Osteocyte (in vitro differentiated cells): ENCODE measurements around the gene USP17L27. TPM values are rescaled to one million over a fixed set of nuclear protein-coding genes. Genes with fewer than 3 reads are reported as not detected.
"Not testable (repeated sequence)": the region's sequence is repeated elsewhere in the genome, so short reads cannot be mapped to it uniquely, and the experiment has no call there.

Source experiments
- DNase-seq: peaks from one replicate; pipeline ENCODE4 v3.0.0; 2021; ENCODE audit warnings: mixed read lengths; ENCODE audit not compliant: unreplicated experiment; ENCODE audit errors: extremely low spot score
- H3K27ac Mint-ChIP-seq: one replicate; pipeline ENCODE4 v1.8.0; 2021; ENCODE audit warnings: mild to moderate bottlenecking, mixed read lengths; ENCODE audit not compliant: unreplicated experiment
- H3K27me3 Mint-ChIP-seq: one replicate; pipeline ENCODE4 v1.8.0; 2021; ENCODE audit warnings: mixed read lengths; ENCODE audit not compliant: unreplicated experiment
- H3K36me3 Mint-ChIP-seq: one replicate; pipeline ENCODE4 v1.8.0; 2021; ENCODE audit warnings: mixed read lengths; ENCODE audit not compliant: unreplicated experiment
- H3K4me1 Mint-ChIP-seq: one replicate; pipeline ENCODE4 v1.8.0; 2021; ENCODE audit warnings: mixed read lengths; ENCODE audit not compliant: unreplicated experiment
- H3K4me3 Mint-ChIP-seq: one replicate; pipeline ENCODE4 v1.8.0; 2021; ENCODE audit warnings: mild to moderate bottlenecking, moderate library complexity, mixed read lengths; ENCODE audit not compliant: unreplicated experiment
- H3K9me3 Mint-ChIP-seq: one replicate; pipeline ENCODE4 v1.8.0; 2021; ENCODE audit warnings: mixed read lengths; ENCODE audit not compliant: unreplicated experiment
- CTCF ChIP-seq: fragments of 200-600 bp; sonication (generic); IDR thresholded peaks from 2 replicates; pipeline ENCODE4 v1.5.0; 2021; ENCODE audit warnings: antibody characterized with exemption, mild to moderate bottlenecking, moderate library complexity
- total RNA-seq: library from RNA; stranded (reverse); gene quantifications from 2 replicates; pipeline ENCODE4 v1.2.1, GENCODE V29; 2021

Gene USP17L27
- total RNA-seq, 1 donor from 2014 or later = not detected

DNA sequence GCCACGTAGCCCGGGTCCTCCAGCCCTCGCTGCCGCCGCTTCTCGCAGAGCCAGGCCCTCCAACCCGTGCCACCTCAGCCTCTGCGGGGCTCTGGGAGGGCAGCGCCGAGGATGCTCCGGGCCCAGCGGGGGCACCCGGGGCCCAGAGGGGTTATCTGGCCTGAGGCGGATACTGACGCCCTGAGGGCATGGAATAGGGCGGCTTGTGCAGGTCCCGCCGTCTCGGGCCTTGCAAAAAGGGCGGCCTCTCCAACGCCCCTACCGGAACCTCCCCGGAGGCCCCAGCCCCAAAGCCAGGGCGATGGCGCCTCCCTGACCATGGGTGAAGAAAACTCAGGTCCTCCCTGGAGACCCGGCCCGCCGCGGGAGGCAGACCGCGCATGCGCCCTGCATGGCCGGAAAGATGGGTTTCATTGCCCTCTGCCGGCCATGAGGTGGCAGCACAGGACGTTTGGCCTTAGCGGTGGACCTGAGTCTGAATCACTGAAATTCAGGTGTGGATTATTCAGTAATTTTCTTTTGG is 37.1 kb downstream of the USP17L27 start:
- TF ChIP-seq CTCF = peak; percentile 60
- not testable (repeated sequence) for H3K27ac Mint-ChIP-seq, DNase-seq, H3K9me3 Mint-ChIP-seq, H3K4me1 Mint-ChIP-seq, H3K27me3 Mint-ChIP-seq, H3K36me3 Mint-ChIP-seq
- peak overlapping the region; percentile 26 for H3K4me3 Mint-ChIP-seq

- Mint-ChIP-seq H3K9me3 (no peaks in the 10 kb centered on the region), H3K27ac (no peak overlapping the region), H3K27me3 (peaks cover 3% of the 10 kb centered on the region), H3K4me3 (no peak overlapping the region), H3K36me3 (no peaks in the 10 kb centered on the region), H3K4me1 (no peaks in the 10 kb centered on the region)
- no peak for DNase-seq
- TF ChIP-seq CTCF = no peak
These were observed 40.2 kb downstream of the USP17L27 start for GRCh38 chr4:9384126-9384525.

DNA sequence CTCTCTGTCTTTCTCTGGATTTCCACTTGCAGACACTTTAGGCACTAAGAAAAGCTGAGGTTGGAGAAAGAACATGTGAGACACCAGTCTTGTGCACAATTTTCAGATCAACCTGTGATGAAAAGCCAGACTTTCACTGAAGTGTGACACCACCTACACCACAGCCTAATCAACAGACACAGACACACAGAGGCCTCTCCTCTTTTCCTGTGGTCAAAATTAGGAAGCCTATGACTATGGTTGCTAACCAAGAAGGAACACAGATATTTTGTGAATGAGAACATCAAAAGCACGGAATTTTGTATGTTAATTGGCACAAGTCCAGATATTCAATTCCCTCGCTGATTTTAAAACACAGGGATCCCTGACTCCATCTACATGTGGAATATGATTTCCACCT is 45.1 kb downstream of the USP17L27 start:
- not testable (repeated sequence) for H3K36me3 Mint-ChIP-seq, DNase-seq, H3K27me3 Mint-ChIP-seq, H3K27ac Mint-ChIP-seq, H3K4me1 Mint-ChIP-seq, H3K4me3 Mint-ChIP-seq, H3K9me3 Mint-ChIP-seq

Other genes starting within 250 kb of the USP17L27 start
- not detected in 2 replicates for gene FAM90A26, start 173.7 kb upstream of the USP17L27 start, total RNA-seq
- gene USP17L10, start 133.5 kb upstream of the USP17L27 start, total RNA-seq = not detected in 2 replicates
- gene USP17L11, start 128.7 kb upstream of the USP17L27 start, total RNA-seq = not detected in 2 replicates
- not detected in 2 replicates for gene USP17L12, start 124.0 kb upstream of the USP17L27 start, total RNA-seq
- not detected in 2 replicates for gene USP17L13, start 119.3 kb upstream of the USP17L27 start, total RNA-seq
- not detected in 2 replicates for gene USP17L15, start 109.8 kb upstream of the USP17L27 start, total RNA-seq
- gene USP17L17, start 100.3 kb upstream of the USP17L27 start, total RNA-seq = not detected in 2 replicates
- gene USP17L18, start 95.5 kb upstream of the USP17L27 start, total RNA-seq = not detected in 2 replicates
- not detected in 2 replicates for gene USP17L19, start 90.8 kb upstream of the USP17L27 start, total RNA-seq
- not detected in 2 replicates for gene USP17L20, start 86.0 kb upstream of the USP17L27 start, total RNA-seq
- not detected in 2 replicates for gene USP17L21, start 81.3 kb upstream of the USP17L27 start, total RNA-seq
- gene USP17L22, start 76.5 kb upstream of the USP17L27 start, total RNA-seq = not detected in 2 replicates
- not detected in 2 replicates for gene USP17L24, start 19.0 kb upstream of the USP17L27 start, total RNA-seq
- gene USP17L25, start 14.2 kb upstream of the USP17L27 start, total RNA-seq = not detected in 2 replicates
- gene USP17L26, start 9.5 kb upstream of the USP17L27 start, total RNA-seq = not detected in 2 replicates
- not detected in 2 replicates for gene USP17L5, start 4.7 kb upstream of the USP17L27 start, total RNA-seq
- gene USP17L28, start 4.7 kb downstream of the USP17L27 start, total RNA-seq = not detected in 2 replicates
- gene USP17L29, start 9.5 kb downstream of the USP17L27 start, total RNA-seq = not detected in 2 replicates
- gene USP17L30, start 19.0 kb downstream of the USP17L27 start, total RNA-seq = not detected in 2 replicates
- gene DEFB131A, start 100.3 kb downstream of the USP17L27 start, total RNA-seq = not detected in 2 replicates